Astrocyte (in vitro differentiated cells and primary cell): ENCODE measurements around the gene TRAF7. TPM values are rescaled to one million over a fixed set of nuclear protein-coding genes. Genes with fewer than 3 reads are reported as not detected.

Experiments
- DNase-seq: peaks from one replicate; pipeline ENCODE4 v3.0.0-alpha.2; 2010; ENCODE audit warnings: low read depth
- FAIRE-seq: peaks from 2 replicates; lab custom pipeline; 2011; peaks lifted over from hg19 to GRCh38; lab: Jason Lieb, UNC
- H2AFZ ChIP-seq: 2 replicates; pipeline ENCODE4 v1.6.0; 2012; ENCODE audit warnings: low read depth, low read length, inconsistent platforms
- H3K27ac ChIP-seq: 2 replicates; pipeline ENCODE4 v1.5.1; 2011; ENCODE audit warnings: low read depth, low read length, inconsistent platforms
- H3K27me3 ChIP-seq: 2 replicates; pipeline ENCODE4 v1.6.0; 2011; ENCODE audit warnings: low read length, inconsistent platforms; ENCODE audit not compliant: insufficient read depth
- H3K36me3 ChIP-seq: 2 replicates; pipeline ENCODE4 v1.5.1; 2011; ENCODE audit warnings: low read length, inconsistent platforms; ENCODE audit not compliant: insufficient read depth
- H3K4me1 ChIP-seq: 2 replicates; pipeline ENCODE4 v1.5.1; 2011; ENCODE audit warnings: low read length, inconsistent platforms; ENCODE audit not compliant: insufficient read depth
- H3K4me2 ChIP-seq: 2 replicates; pipeline ENCODE4 v1.6.0; 2012; ENCODE audit warnings: low read length, inconsistent platforms
- H3K4me3 ChIP-seq: 2 replicates; pipeline ENCODE4 v1.5.1; 2011; ENCODE audit warnings: low read depth, mild to moderate bottlenecking, low read length, inconsistent platforms; ENCODE audit not compliant: insufficient read depth
- H3K79me2 ChIP-seq: 2 replicates; pipeline ENCODE4 v1.6.0; 2012; ENCODE audit warnings: mild to moderate bottlenecking, low read length, inconsistent platforms; ENCODE audit not compliant: insufficient read depth
- H3K9ac ChIP-seq: 2 replicates; pipeline ENCODE4 v1.6.0; 2012; ENCODE audit warnings: mild to moderate bottlenecking, low read length, inconsistent platforms
- H3K9me3 ChIP-seq: 2 replicates; pipeline ENCODE4 v1.5.1; 2012; ENCODE audit warnings: low read depth, mild to moderate bottlenecking, low read length, inconsistent platforms; ENCODE audit not compliant: insufficient read depth
- H4K20me1 ChIP-seq: 2 replicates; pipeline ENCODE4 v1.6.0; 2012; ENCODE audit warnings: low read length, inconsistent platforms; ENCODE audit not compliant: insufficient read depth
- H3K27ac Mint-ChIP-seq: one replicate; pipeline ENCODE4 v1.8.0; 2021; ENCODE audit warnings: mild to moderate bottlenecking, mixed read lengths; ENCODE audit not compliant: unreplicated experiment
- H3K27me3 Mint-ChIP-seq: one replicate; pipeline ENCODE4 v1.8.0; 2021; ENCODE audit warnings: low read depth, mixed read lengths; ENCODE audit not compliant: unreplicated experiment
- H3K36me3 Mint-ChIP-seq: one replicate; pipeline ENCODE4 v1.8.0; 2021; ENCODE audit warnings: low read depth, mixed read lengths; ENCODE audit not compliant: unreplicated experiment
- H3K4me1 Mint-ChIP-seq: one replicate; pipeline ENCODE4 v1.8.0; 2021; ENCODE audit warnings: low read depth, mixed read lengths; ENCODE audit not compliant: unreplicated experiment
- H3K4me3 Mint-ChIP-seq: one replicate; pipeline ENCODE4 v1.8.0; 2021; ENCODE audit warnings: mild to moderate bottlenecking, moderate library complexity, mixed read lengths; ENCODE audit not compliant: unreplicated experiment
- H3K9me3 Mint-ChIP-seq: one replicate; pipeline ENCODE4 v1.8.0; 2021; ENCODE audit warnings: mild to moderate bottlenecking, mixed read lengths; ENCODE audit not compliant: unreplicated experiment
- CTCF ChIP-seq: IDR thresholded peaks from 2 replicates; pipeline ENCODE4 v1.5.1; 2011; ENCODE audit warnings: low read depth, mild to moderate bottlenecking, inconsistent platforms, low read length, moderate library complexity; ENCODE audit not compliant: insufficient read depth
- EZH2 ChIP-seq: IDR thresholded peaks from 2 replicates; pipeline ENCODE4 v1.6.1; 2012; ENCODE audit warnings: mild to moderate bottlenecking, low read length, inconsistent platforms; ENCODE audit not compliant: insufficient read depth
- total RNA-seq: library from RNA; stranded (reverse); gene quantifications from 2 replicates; pipeline ENCODE4 v1.2.1, GENCODE V29; 2021

TRAF7 gene
- total RNA-seq, 1 donor from 2014 or later: 92.1 TPM

GRCh38 chr16:2213817-2214718 lies 58.5 kb downstream of the TRAF7 start:
- Histone ChIP-seq H3K36me3 (no peaks in the 10 kb centered on the region), H3K79me2 (peaks cover 29% of the 10 kb centered on the region), H2AFZ (peak overlapping the region; percentile 73), H3K9me3 (no peaks in the 10 kb centered on the region), H3K9ac (peak overlapping the region; percentile 84), H4K20me1 (peaks cover 30% of the 10 kb centered on the region), H3K4me3 (peak overlapping the region; percentile 72), H3K4me1 (peaks cover 19% of the 10 kb centered on the region), H3K27ac (peak overlapping the region; percentile 66), H3K27me3 (no peaks in the 10 kb centered on the region), H3K4me2 (peak overlapping the region; percentile 85)
- DNase-seq: no peak
- H3K9me3 Mint-ChIP-seq: no peaks in the 10 kb centered on the region
- TF ChIP-seq EZH2 (no peak), CTCF (no peak)
- no peak overlapping the region for H3K27ac Mint-ChIP-seq
- H3K4me1 Mint-ChIP-seq: peaks cover 12% of the 10 kb centered on the region
- no peaks in the 10 kb centered on the region for H3K36me3 Mint-ChIP-seq
- no peaks in the 10 kb centered on the region for H3K27me3 Mint-ChIP-seq
- peak overlapping the region; percentile 87 for H3K4me3 Mint-ChIP-seq
- no peak for FAIRE-seq

GRCh38 chr16:2214719-2214968 lies 59.1 kb downstream of the TRAF7 start, which contains the start of gene PGP:
Gene PGP (minus strand): TSS chr16:2214840. CDS start chr16:2214777, 63 bp downstream.
- Mint-ChIP-seq H3K9me3 (no peaks in the 10 kb centered on the region), H3K4me1 (peaks cover 12% of the 10 kb centered on the region), H3K36me3 (no peaks in the 10 kb centered on the region), H3K27me3 (no peaks in the 10 kb centered on the region), H3K27ac (peak within 1 kb of the TSS; percentile 81), H3K4me3 (peak within 1 kb of the TSS; percentile 87)
- peaks cover 29% of the 10 kb centered on the region for H3K79me2 ChIP-seq
- peak within 1 kb of the TSS; percentile 89 for H3K4me3 ChIP-seq
- no peaks in the 10 kb centered on the region for H3K9me3 ChIP-seq
- TF ChIP-seq EZH2 (no peak), CTCF (no peak)
- DNase-seq (no peak), FAIRE-seq (no peak)
- H3K27me3 ChIP-seq: no peaks in the 10 kb centered on the region
- peak within 1 kb of the TSS; percentile 90 for H3K9ac ChIP-seq
- H3K36me3 ChIP-seq: no peaks in the 10 kb centered on the region
- peaks cover 30% of the 10 kb centered on the region for H4K20me1 ChIP-seq
- peak within 1 kb of the TSS; percentile 99 for H3K4me2 ChIP-seq
- peaks cover 19% of the 10 kb centered on the region for H3K4me1 ChIP-seq
- H2AFZ ChIP-seq: peak within 1 kb of the TSS; percentile 96
- H3K27ac ChIP-seq: peak within 1 kb of the TSS; percentile 92

GRCh38 chr16:2216330-2216729 lies 60.7 kb downstream of the TRAF7 start:
- Histone ChIP-seq H3K79me2 (peaks cover 29% of the 10 kb centered on the region), H3K4me2 (no peak overlapping the region), H3K4me3 (no peak overlapping the region), H2AFZ (no peak overlapping the region), H3K27me3 (no peaks in the 10 kb centered on the region), H3K27ac (no peak overlapping the region), H3K36me3 (no peaks in the 10 kb centered on the region), H4K20me1 (peaks cover 19% of the 10 kb centered on the region), H3K9me3 (no peaks in the 10 kb centered on the region), H3K4me1 (peaks cover 19% of the 10 kb centered on the region), H3K9ac (no peak overlapping the region)
- no peaks in the 10 kb centered on the region for H3K36me3 Mint-ChIP-seq
- no peaks in the 10 kb centered on the region for H3K9me3 Mint-ChIP-seq
- peak overlapping the region; percentile 26 for H3K27ac Mint-ChIP-seq
- H3K4me1 Mint-ChIP-seq: peaks cover 12% of the 10 kb centered on the region
- DNase-seq: no peak
- H3K4me3 Mint-ChIP-seq: peak overlapping the region; percentile 87
- no peak for TF ChIP-seq CTCF
- no peak for TF ChIP-seq EZH2
- no peaks in the 10 kb centered on the region for H3K27me3 Mint-ChIP-seq
- no peak for FAIRE-seq
